Measurements from ENCODE around the gene CRB2. TPM values are rescaled to one million over a fixed set of nuclear protein-coding genes. Genes with fewer than 3 reads are reported as not detected.

CRB2 gene
- total and polyA plus RNA-seq, 12 donors, result under 0.01 to 0.24 (median 0.07) TPM; not detected in 4

DNA sequence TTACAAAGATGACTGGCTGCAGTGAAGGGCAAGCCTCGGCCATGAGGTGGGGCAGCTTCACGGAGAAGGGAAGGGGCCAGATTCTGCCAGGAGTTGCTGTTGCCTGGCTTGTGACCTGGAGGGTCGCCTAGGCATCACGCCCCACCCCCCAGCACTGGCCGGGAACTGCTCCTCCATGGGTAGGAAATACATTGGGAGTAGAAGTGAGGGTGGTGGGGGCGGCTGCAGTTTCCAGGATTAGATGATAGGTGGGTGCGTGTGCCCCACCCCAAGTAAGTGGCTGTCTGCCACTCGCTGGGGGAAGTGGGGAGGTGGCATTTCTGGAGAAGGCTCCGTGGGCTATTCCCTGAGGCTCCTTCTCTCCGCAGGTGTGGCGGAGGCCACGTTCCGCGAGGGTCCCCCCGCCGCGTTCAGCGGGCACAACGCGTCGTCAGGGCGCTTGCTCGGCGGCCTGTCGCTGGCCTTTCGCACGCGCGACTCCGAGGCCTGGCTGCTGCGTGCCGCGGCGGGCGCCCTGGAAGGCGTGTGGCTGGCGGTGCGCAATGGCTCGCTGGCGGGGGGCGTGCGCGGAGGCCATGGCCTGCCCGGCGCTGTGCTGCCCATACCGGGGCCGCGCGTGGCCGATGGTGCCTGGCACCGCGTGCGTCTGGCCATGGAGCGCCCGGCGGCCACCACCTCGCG lies 16.9 kb downstream of the CRB2 start:
- TF ChIP-seq CTCF (IDR thresholded peaks at IDR 0.05) (no peak), POLR2A (IDR thresholded peaks at IDR 0.05) (no peak)
- H3K4me1 ChIP-seq (replicated peaks in 1 of 2), result peaks cover 0 to 6% of the 10 kb centered on the region in 2 donors
- DNase-seq, result no peak
- H3K36me3 ChIP-seq (replicated peaks in 1 of 2), result no peaks in the 10 kb centered on the region
- peaks cover 62% of the 10 kb centered on the region for H3K27me3 ChIP-seq
- 13 to 23% (median 17%) methylated on average over 14 to 58 of the region's 58 CpGs for WGBS, 4 donors
- no peak overlapping the region for H3K4me3 ChIP-seq
- intact Hi-C loops (cut with DNase I), result no loop called here
- H3K9me3 ChIP-seq (replicated peaks in 1 of 3), result no peaks in the 10 kb centered on the region
- no peak overlapping the region for H3K27ac ChIP-seq

GRCh38 chr9:123373447-123373923 lies 17.5 kb downstream of the CRB2 start:
- Histone ChIP-seq H3K4me3 (no peak overlapping the region), H3K9me3 (replicated peaks in 1 of 3) (no peaks in the 10 kb centered on the region), H3K27ac (no peak overlapping the region), H3K36me3 (replicated peaks in 1 of 2) (no peaks in the 10 kb centered on the region), H3K4me1 (replicated peaks in 1 of 2) (peaks cover 0 to 6% of the 10 kb centered on the region in 2 donors), H3K27me3 (peaks cover 56% of the 10 kb centered on the region)
- intact Hi-C loops (cut with DNase I), result no loop called here
- WGBS, 4 donors, result 4 to 12% (median 5%) methylated on average over 5 to 60 of the region's 60 CpGs; no CpG with 5 or more reads in 1 of the 4 donors
- DNase-seq, result no peak
- no peak for TF ChIP-seq CTCF (IDR thresholded peaks at IDR 0.05)
- no peak for TF ChIP-seq POLR2A (IDR thresholded peaks at IDR 0.05)

DNA sequence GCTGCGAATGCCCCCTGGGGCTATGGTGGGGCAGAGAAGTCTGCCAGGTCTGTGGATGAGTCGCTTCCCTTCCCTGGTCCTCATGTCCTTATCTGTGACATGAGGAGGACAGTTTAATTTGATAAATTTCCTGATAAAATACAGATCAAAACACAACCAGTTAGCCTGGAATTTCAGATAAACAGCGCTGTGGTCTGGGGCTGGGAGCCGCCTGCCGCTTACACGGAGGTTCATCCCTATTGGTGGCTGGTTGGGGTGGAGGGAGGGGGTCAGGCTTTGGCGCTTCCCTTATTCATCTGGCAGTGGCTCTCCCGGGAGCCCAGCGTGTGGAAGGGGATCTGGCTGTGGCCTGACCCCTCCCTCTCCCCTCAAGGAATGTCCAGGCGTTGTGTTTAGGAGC lies 17.9 kb downstream of the CRB2 start:
- no peaks in the 10 kb centered on the region for H3K36me3 ChIP-seq (replicated peaks in 1 of 2)
- WGBS, 4 donors, result 3 to 10% (median 7%) methylated on average over 7 to 10 of the region's 10 CpGs
- DNase-seq, result no peak
- H3K4me3 ChIP-seq, result no peak overlapping the region
- intact Hi-C loops (cut with DNase I), result no loop called here
- peaks cover 51% of the 10 kb centered on the region for H3K27me3 ChIP-seq
- no peak for TF ChIP-seq CTCF (IDR thresholded peaks at IDR 0.05)
- no peak for TF ChIP-seq POLR2A (IDR thresholded peaks at IDR 0.05)
- no peak overlapping the region for H3K27ac ChIP-seq
- H3K9me3 ChIP-seq (replicated peaks in 1 of 3), result no peaks in the 10 kb centered on the region
- H3K4me1 ChIP-seq (replicated peaks in 1 of 2), result peaks cover 0 to 6% of the 10 kb centered on the region in 2 donors

DNA sequence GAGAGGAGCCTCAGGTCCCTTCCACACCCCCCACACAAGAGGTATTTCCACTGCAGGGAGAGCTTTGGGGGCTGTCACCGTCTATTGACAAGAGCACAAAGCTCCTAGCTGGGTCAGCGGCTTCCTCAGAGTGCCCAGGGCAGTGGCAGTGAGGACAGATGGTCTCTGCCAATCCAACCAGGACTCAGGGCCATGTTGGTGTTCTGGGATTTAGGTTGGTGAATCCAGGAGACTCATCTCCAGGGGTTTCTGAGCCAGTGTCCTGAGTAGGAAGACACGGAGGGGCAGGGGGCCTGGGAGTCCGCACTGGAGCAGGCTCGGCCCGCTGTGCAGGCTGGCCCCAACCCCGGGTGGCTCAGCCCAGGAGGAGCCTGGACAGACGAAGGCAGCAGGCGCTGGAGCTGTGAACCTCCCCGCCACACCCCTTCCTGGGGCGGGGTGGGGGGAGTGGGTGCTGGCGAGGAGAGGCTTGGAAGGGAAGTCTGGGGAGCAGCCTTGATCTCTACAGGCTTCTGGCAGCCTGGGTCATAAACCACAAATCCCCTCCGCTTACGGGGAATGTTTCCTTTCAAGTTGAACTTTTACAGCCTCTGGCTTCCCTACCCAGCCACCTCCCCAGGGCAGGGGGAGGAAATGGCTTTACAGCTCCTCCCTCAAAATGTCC lies 19.6 kb downstream of the CRB2 start:
- H3K36me3 ChIP-seq (replicated peaks in 1 of 2), result no peaks in the 10 kb centered on the region
- peaks cover 43% of the 10 kb centered on the region for H3K27me3 ChIP-seq
- intact Hi-C loops (cut with DNase I), result no loop called here
- 17 to 31% (median 21%) methylated on average over 1 to 14 of the region's 14 CpGs for WGBS, 4 donors
- TF ChIP-seq POLR2A (IDR thresholded peaks at IDR 0.05) (no peak), CTCF (IDR thresholded peaks at IDR 0.05) (no peak)
- H3K9me3 ChIP-seq (replicated peaks in 1 of 3), result no peaks in the 10 kb centered on the region
- H3K4me1 ChIP-seq (replicated peaks in 1 of 2), result peaks cover 0 to 6% of the 10 kb centered on the region in 2 donors
- peak in 1 of 7 donors; percentile 31 for DNase-seq
- H3K27ac ChIP-seq, result no peak overlapping the region
- H3K4me3 ChIP-seq, result no peak overlapping the region

Measured in adrenal gland (tissue), 12 donors.